A673 (cell line): Measurements from ENCODE around the gene FBXW4. TPM values are rescaled to one million over a fixed set of nuclear protein-coding genes. Genes with fewer than 3 reads are reported as not detected.

ENCODE experiments used
- BruUV-seq: library from RNA; stranded (reverse); fragments of 400-500 nt; replicated peaks from 2 replicates; lab custom pipeline; 2021; lab: Mats Ljungman, UMichigan
- CTCF ChIA-PET: fragments of 300-600 bp; sonication (Branson Sonifier 250); formaldehyde crosslinking; loops from one replicate; lab custom pipeline; 2022; ENCODE audit warnings: antibody characterized with exemption; lab: Charles Lee
- POLR2A ChIA-PET: fragments of 300-600 bp; sonication (Branson Sonifier 250); formaldehyde crosslinking; loops from one replicate; lab custom pipeline; 2022; ENCODE audit warnings: antibody characterized with exemption; ENCODE audit not compliant: low non-redundant PET; lab: Charles Lee
- DNase-seq: peaks from one replicate; pipeline ENCODE4 v3.0.0-alpha.2; 2015; ENCODE audit warnings: low spot score
- H3K27ac ChIP-seq: fragments of 200-600 bp; sonication (generic); 2 replicates; pipeline ENCODE4 v1.5.1; 2016; ENCODE audit warnings: mixed run types, low read depth, mild to moderate bottlenecking, mixed read lengths, antibody characterized with exemption, low read length; ENCODE audit not compliant: poor library complexity, severe bottlenecking
- H3K27me3 ChIP-seq: fragments of 200-600 bp; sonication (generic); replicated peaks from 2 replicates; pipeline ENCODE4 v1.6.1; 2017; ENCODE audit warnings: mixed run types, low read depth, mild to moderate bottlenecking, mixed read lengths, antibody characterized with exemption, low read length; ENCODE audit not compliant: insufficient read depth, poor library complexity
- H3K36me3 ChIP-seq: fragments of 200-600 bp; sonication (generic); 2 replicates; pipeline ENCODE4 v1.6.1; 2016; ENCODE audit warnings: mixed run types, mild to moderate bottlenecking, mixed read lengths, antibody characterized with exemption, low read length; ENCODE audit not compliant: insufficient read depth, poor library complexity, severe bottlenecking
- H3K4me1 ChIP-seq: fragments of 200-600 bp; sonication (generic); 2 replicates; pipeline ENCODE4 v1.6.1; 2017; ENCODE audit warnings: mixed run types, mild to moderate bottlenecking, mixed read lengths, antibody characterized with exemption, low read length; ENCODE audit not compliant: insufficient read depth, poor library complexity, severe bottlenecking
- H3K4me3 ChIP-seq: fragments of 200-600 bp; sonication (generic); 2 replicates; pipeline ENCODE4 v1.5.1; 2016; ENCODE audit warnings: low read depth, mixed run types, mild to moderate bottlenecking, mixed read lengths, low read length; ENCODE audit not compliant: poor library complexity, severe bottlenecking
- H3K9me3 ChIP-seq: fragments of 200-600 bp; sonication (generic); 2 replicates; pipeline ENCODE4 v1.6.1; 2016; ENCODE audit warnings: mixed run types, low read depth, mild to moderate bottlenecking, mixed read lengths, antibody characterized with exemption, low read length; ENCODE audit not compliant: poor library complexity, severe bottlenecking
- CTCF ChIP-seq: fragments of 300-800, 200-600 bp; sonication (generic); conservative IDR thresholded peaks from 2 replicates; pipeline ENCODE4 v1.5.1; 2017; ENCODE audit warnings: low read depth, mild to moderate bottlenecking, antibody characterized with exemption, low read length, moderate library complexity, mixed read lengths
- EZH2 ChIP-seq: fragments of 200-600 bp; sonication (generic); IDR thresholded peaks from 2 replicates; pipeline ENCODE4 v1.6.1; 2017; ENCODE audit warnings: borderline replicate concordance, low read depth, mild to moderate bottlenecking, mixed read lengths, antibody characterized with exemption, low read length; ENCODE audit not compliant: poor library complexity, severe bottlenecking
- intact Hi-C: fragments of 100-400 bp; cut with micrococcal nuclease; formaldehyde crosslinking; loops from one replicate; pipeline ENCODE4 v1.10.0; 2022; ENCODE audit not compliant: unreplicated experiment
- total RNA-seq: library from RNA; stranded (reverse); gene quantifications from 2 replicates; pipeline ENCODE4 v1.2.3, GENCODE V29; 2021

Gene FBXW4
- total RNA-seq, 1 experiment from 2014 or later = 19.5 TPM

DNA sequence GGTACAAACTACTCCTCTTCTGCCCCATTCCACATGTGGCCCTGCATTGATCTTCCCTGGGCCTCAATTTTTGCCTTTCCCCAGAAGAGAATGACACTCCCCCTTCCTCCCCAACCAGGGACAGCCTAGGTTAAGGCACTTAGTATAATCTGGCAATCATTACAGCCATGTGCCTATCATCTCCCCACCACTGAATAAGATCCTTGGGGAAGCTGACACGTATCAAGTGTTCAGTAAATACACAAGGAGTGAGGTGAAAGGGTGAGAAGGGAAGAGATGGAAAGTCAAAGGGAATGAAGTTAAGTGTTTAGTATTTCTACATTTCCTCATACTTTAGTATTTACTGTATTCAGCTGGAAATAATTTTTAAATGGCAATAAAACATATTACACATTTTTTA lies 31.9 kb downstream of the FBXW4 start:
- Histone ChIP-seq H3K4me1 (no peaks in the 10 kb centered on the region), H3K27me3 (no peaks in the 10 kb centered on the region), H3K36me3 (peaks cover 4% of the 10 kb centered on the region), H3K27ac (no peak overlapping the region), H3K9me3 (no peaks in the 10 kb centered on the region), H3K4me3 (no peak overlapping the region)
- no peak for DNase-seq
- ChIA-PET CTCF (no interaction called here), POLR2A (no interaction called here)
- intact Hi-C loops = no loop called here
- TF ChIP-seq CTCF (no peak), EZH2 (no peak)
- BruUV-seq = no TSS peak

- ChIA-PET CTCF (no interaction called here), POLR2A (no interaction called here)
- Histone ChIP-seq H3K27ac (no peak overlapping the region), H3K9me3 (no peaks in the 10 kb centered on the region), H3K36me3 (no peaks in the 10 kb centered on the region), H3K27me3 (no peaks in the 10 kb centered on the region), H3K4me1 (no peaks in the 10 kb centered on the region), H3K4me3 (no peak overlapping the region)
- intact Hi-C loops = no loop called here
- TF ChIP-seq CTCF (no peak), EZH2 (no peak)
- BruUV-seq = no TSS peak
- DNase-seq = no peak
Observed at GRCh38 chr10:101660256-101660655, 34.7 kb downstream of the FBXW4 start.

GRCh38 chr10:101658975-101659374 lies 36.0 kb downstream of the FBXW4 start:
- DNase-seq = no peak
- Histone ChIP-seq H3K36me3 (no peaks in the 10 kb centered on the region), H3K4me3 (no peak overlapping the region), H3K9me3 (no peaks in the 10 kb centered on the region), H3K27ac (no peak overlapping the region), H3K27me3 (no peaks in the 10 kb centered on the region), H3K4me1 (no peaks in the 10 kb centered on the region)
- intact Hi-C loops = no loop called here
- ChIA-PET POLR2A (no interaction called here), CTCF (no interaction called here)
- TF ChIP-seq EZH2 (no peak), CTCF (no peak)
- no TSS peak for BruUV-seq
